SK-N-SH (cell line): ENCODE data around the gene NT5M. TPM values are rescaled to one million over a fixed set of nuclear protein-coding genes. Genes with fewer than 3 reads are reported as not detected.

ENCODE experiments used
- CTCF ChIA-PET: fragments of 300-600, 350-600 bp; formaldehyde crosslinking; extraction: SDS; loops from one replicate; lab custom pipeline; 2021; lab: Yijun Ruan, JAX
- POLR2A ChIA-PET: fragments of 350-600 bp; sonication (Branson Sonifier 250); formaldehyde crosslinking; extraction: SDS; loops from one replicate; lab custom pipeline; 2020; ENCODE audit warnings: antibody characterized with exemption, inconsistent platforms; lab: Yijun Ruan, JAX
- DNase-seq: peaks from one replicate; pipeline ENCODE4 v3.0.0; 2012
- H2AFZ ChIP-seq: fragments of 200-600 bp; sonication (generic); 2 replicates; pipeline ENCODE4 v1.8.1; 2016; ENCODE audit warnings: antibody characterized with exemption, mild to moderate bottlenecking, low read depth
- H3F3A ChIP-seq: fragments of 200-600 bp; sonication (generic); replicated peaks from 2 replicates; pipeline ENCODE3; 2016; ENCODE audit warnings: antibody characterized with exemption, mild to moderate bottlenecking; ENCODE audit not compliant: insufficient read depth
- H3K27ac ChIP-seq, 2 experiments: fragments of 200-500 bp in 1 of 2; fragments of 200-600 bp in 1 of 2; sonication (Bioruptor generic) in 1 of 2; sonication (generic), shearing (Covaris generic) in 1 of 2; 2 replicates each; pipeline versions ENCODE4 v1.5.1 to v1.6.1; 2014 to 2016; ENCODE audit warnings: low read depth in 2 of 2, inconsistent platforms in 1 of 2, low read length in 1 of 2, mild to moderate bottlenecking in 1 of 2, mixed read lengths in 1 of 2
- H3K27me3 ChIP-seq: fragments of 200-600 bp; sonication (generic), shearing (Covaris generic); 2 replicates; pipeline ENCODE4 v1.6.1; 2016; ENCODE audit warnings: mixed run types; ENCODE audit not compliant: insufficient read depth
- H3K36me3 ChIP-seq, 2 experiments: fragments of 200-500 bp in 1 of 2; fragments of 200-600 bp in 1 of 2; sonication (Bioruptor generic) in 1 of 2; sonication (generic) in 1 of 2; replicated peaks in 1 of 2; 2 replicates each; pipeline versions ENCODE3 to v1.5.1; 2014 to 2016; ENCODE audit warnings: low read length in 1 of 2, mild to moderate bottlenecking in 1 of 2; ENCODE audit not compliant: insufficient read depth in 2 of 2, control insufficient read depth in 1 of 2
- H3K4me1 ChIP-seq, 2 experiments: fragments of 200-500 bp in 1 of 2; fragments of 200-600 bp in 1 of 2; sonication (Bioruptor generic) in 1 of 2; sonication (generic), shearing (Covaris generic) in 1 of 2; 2 replicates each; pipeline versions ENCODE4 v1.5.1 to v1.6.1; 2014 to 2016; ENCODE audit warnings: low read depth in 1 of 2, low read length in 1 of 2, mixed run types in 1 of 2; ENCODE audit not compliant: insufficient read depth in 2 of 2, control insufficient read depth in 1 of 2
- H3K4me2 ChIP-seq: fragments of 200-600 bp; sonication (generic), shearing (Covaris generic); 2 replicates; pipeline ENCODE4 v1.6.1; 2017; ENCODE audit warnings: mixed run types
- H3K4me3 ChIP-seq, 2 experiments: fragments of 200-500 bp in 1 of 2; fragments of 200-600 bp in 1 of 2; sonication (Bioruptor generic) in 1 of 2; sonication (generic), shearing (Covaris generic) in 1 of 2; 2 replicates each; pipeline versions ENCODE4 v1.5.1 to v1.8.1; 2014 to 2016; ENCODE audit warnings: low read depth in 2 of 2, inconsistent platforms in 1 of 2, low read length in 1 of 2, mild to moderate bottlenecking in 1 of 2, mixed read lengths in 1 of 2, moderate library complexity in 1 of 2
- H3K79me2 ChIP-seq: fragments of 200-600 bp; sonication (generic); 2 replicates; pipeline ENCODE4 v1.8.1; 2017; ENCODE audit warnings: mild to moderate bottlenecking; ENCODE audit not compliant: insufficient read depth
- H3K9ac ChIP-seq: fragments of 200-600 bp; sonication (generic); 2 replicates; pipeline ENCODE4 v1.6.1; 2017; ENCODE audit warnings: mixed run types
- H3K9me2 ChIP-seq: fragments of 200-600 bp; sonication (generic); 2 replicates; pipeline ENCODE4 v1.6.1; 2017; ENCODE audit warnings: mixed run types
- H3K9me3 ChIP-seq: fragments of 200-600 bp; sonication (generic); 2 replicates; pipeline ENCODE4 v1.6.1; 2017; ENCODE audit warnings: mixed run types, mild to moderate bottlenecking, moderate library complexity
- H4K20me1 ChIP-seq: fragments of 200-600 bp; sonication (generic); 2 replicates; pipeline ENCODE4 v1.6.1; 2017; ENCODE audit warnings: mild to moderate bottlenecking, mixed run types; ENCODE audit not compliant: insufficient read depth
- CHD2 ChIP-seq: fragments of 150-350 bp; IDR thresholded peaks from 2 replicates; pipeline ENCODE4 v1.6.1; 2018; ENCODE audit warnings: low read length; ENCODE audit not compliant: partially characterized antibody
- ELF1 ChIP-seq: IDR thresholded peaks from 2 replicates; pipeline ENCODE4 v1.4.0; 2012
- EP300 ChIP-seq, 2 experiments: IDR thresholded peaks; 2 replicates each; pipeline versions ENCODE4 v1.4.0 to v1.6.1; 2012; ENCODE audit warnings: borderline replicate concordance in 1 of 2, low read depth in 1 of 2, low read length in 1 of 2
- FOXJ3 ChIP-seq: sonication (generic); formaldehyde crosslinking; IDR thresholded peaks from 2 replicates; pipeline ENCODE4 v1.5.1; 2020; ENCODE audit warnings: mild to moderate bottlenecking, missing genetic modification reagents
- GABPA ChIP-seq: IDR thresholded peaks from 2 replicates; pipeline ENCODE4 v1.4.0; 2012; ENCODE audit warnings: low read depth, mild to moderate bottlenecking
- GATA2 ChIP-seq: sonication (generic); formaldehyde crosslinking; IDR thresholded peaks from 2 replicates; pipeline ENCODE4 v1.5.0; 2020; ENCODE audit warnings: mild to moderate bottlenecking, missing genetic modification reagents
- JUND ChIP-seq: IDR thresholded peaks from 2 replicates; pipeline ENCODE4 v1.4.0; 2012
- MXI1 ChIP-seq: IDR thresholded peaks from 2 replicates; pipeline ENCODE4 v1.6.1; 2012; ENCODE audit warnings: mild to moderate bottlenecking, low read depth, low read length, improper control_type of control experiment
- POLR2AphosphoS5 ChIP-seq: IDR thresholded peaks from 2 replicates; pipeline ENCODE4 v1.6.1; 2012; ENCODE audit warnings: low read depth, low read length
- RFX5 ChIP-seq: IDR thresholded peaks from 2 replicates; pipeline ENCODE4 v1.6.1; 2012; ENCODE audit warnings: mild to moderate bottlenecking, improper control_type of control experiment, low read length
- SMC3 ChIP-seq: IDR thresholded peaks from 2 replicates; pipeline ENCODE4 v1.6.1; 2012; ENCODE audit warnings: low read depth, low read length, improper control_type of control experiment
- TAF1 ChIP-seq: IDR thresholded peaks from 2 replicates; pipeline ENCODE4 v1.6.1; 2012; ENCODE audit warnings: low read depth, mild to moderate bottlenecking, low read length, moderate library complexity, borderline replicate concordance
- TCF12 ChIP-seq: IDR thresholded peaks from 2 replicates; pipeline ENCODE4 v1.4.0; 2012
- ZBTB33 ChIP-seq: IDR thresholded peaks from 2 replicates; pipeline ENCODE4 v1.4.0; 2012; ENCODE audit warnings: low read depth, borderline replicate concordance
- WGBS: methylation state at CpG from one replicate; pipeline ENCODE4 v1.1.6; 2017; ENCODE audit warnings: low lambda C conversion rate; 5-methylcytosine and 5-hydroxymethylcytosine counted together
- polyA plus RNA-seq, 3 experiments: library from polyadenylated mRNA; depleted of rRNA; stranded (reverse); fragments of >200 nt; gene quantifications; 2 replicates each; pipeline ENCODE4 v1.2.3, GENCODE V29; 2012
- TF ChIP-seq, protein P1 (sequence below): fragments of 150-350 bp; IDR thresholded peaks from 2 replicates; pipeline ENCODE4 v1.6.1; 2016; ENCODE audit warnings: mild to moderate bottlenecking, low read depth, low read length
- TF ChIP-seq, protein P2 (sequence below): IDR thresholded peaks from 2 replicates; pipeline ENCODE4; 2012
- TF ChIP-seq, protein P3 (sequence below): IDR thresholded peaks from 2 replicates; pipeline ENCODE4 v1.6.1; 2012; ENCODE audit warnings: mild to moderate bottlenecking, low read depth, low read length, moderate library complexity
- TF ChIP-seq, protein P4 (sequence below): IDR thresholded peaks from 2 replicates; pipeline ENCODE4 v1.4.0; 2012; ENCODE audit warnings: low read depth
- TF ChIP-seq, protein P5 (sequence below): IDR thresholded peaks from 2 replicates; pipeline ENCODE4 v1.4.0; 2012; ENCODE audit warnings: low read depth, borderline replicate concordance

Gene NT5M
- polyA plus RNA-seq, 1 of the 3 experiments (the other 2 are of a cell fraction) = 3.9 TPM

GRCh38 chr17:17359271-17359670 is 56.1 kb downstream of the NT5M start:
- ChIA-PET POLR2A (interaction anchor here (0.6 kb wide), 1 partner anchor 795 kb away, joined by 3 read pairs; no protein-coding TSS in a partner anchor), CTCF (interaction anchor here (1.1 to 3.6 kb wide), 3 partner anchors 11 to 283 kb away, joined by 4 to 14 read pairs (median 6); no protein-coding TSS in a partner anchor)
- Histone ChIP-seq H3K9me3 (peaks cover 15% of the 10 kb centered on the region; the same call in 1 of the 2 replicates), H3K27me3 (no peaks in the 10 kb centered on the region), H3K4me3 (no peak overlapping the region), H3K79me2 (no peaks in the 10 kb centered on the region), H3K9me2 (no peaks in the 10 kb centered on the region), H2AFZ (no peak overlapping the region), H3K4me2 (no peak overlapping the region), H3K9ac (no peak overlapping the region), H3F3A (peaks cover 5% of the 10 kb centered on the region), H3K4me1 (peaks cover 0 to 4% of the 10 kb centered on the region in 2 experiments; a peak in 1 of 4 replicates), H3K27ac (no peak overlapping the region), H3K36me3 (no peaks in the 10 kb centered on the region), H4K20me1 (no peaks in the 10 kb centered on the region)
- WGBS = 15% methylated on average over 2 of the region's 2 CpGs
- DNase-seq = no peak
- no peak for TF ChIP-seq CHD2
- TF ChIP-seq JUND = no peak
- TF ChIP-seq, protein P1, sequence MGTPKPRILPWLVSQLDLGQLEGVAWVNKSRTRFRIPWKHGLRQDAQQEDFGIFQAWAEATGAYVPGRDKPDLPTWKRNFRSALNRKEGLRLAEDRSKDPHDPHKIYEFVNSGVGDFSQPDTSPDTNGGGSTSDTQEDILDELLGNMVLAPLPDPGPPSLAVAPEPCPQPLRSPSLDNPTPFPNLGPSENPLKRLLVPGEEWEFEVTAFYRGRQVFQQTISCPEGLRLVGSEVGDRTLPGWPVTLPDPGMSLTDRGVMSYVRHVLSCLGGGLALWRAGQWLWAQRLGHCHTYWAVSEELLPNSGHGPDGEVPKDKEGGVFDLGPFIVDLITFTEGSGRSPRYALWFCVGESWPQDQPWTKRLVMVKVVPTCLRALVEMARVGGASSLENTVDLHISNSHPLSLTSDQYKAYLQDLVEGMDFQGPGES = no peak
- TF ChIP-seq ELF1 = no peak
- no peak for TF ChIP-seq EP300 (IDR thresholded peaks at IDR 0.05; ENCODE audit: borderline replicate concordance in 1 of 2, low read depth in 1 of 2, low read length in 1 of 2)
- TF ChIP-seq ZBTB33 = no peak
- TF ChIP-seq POLR2AphosphoS5 = no peak
- no peak for TF ChIP-seq GABPA
- no peak for TF ChIP-seq SMC3
- no peak for TF ChIP-seq TAF1
- no peak for TF ChIP-seq GATA2 (CRISPR knock-in tag)
- TF ChIP-seq RFX5 = no peak
- TF ChIP-seq TCF12 = no peak
- TF ChIP-seq, protein P2, sequence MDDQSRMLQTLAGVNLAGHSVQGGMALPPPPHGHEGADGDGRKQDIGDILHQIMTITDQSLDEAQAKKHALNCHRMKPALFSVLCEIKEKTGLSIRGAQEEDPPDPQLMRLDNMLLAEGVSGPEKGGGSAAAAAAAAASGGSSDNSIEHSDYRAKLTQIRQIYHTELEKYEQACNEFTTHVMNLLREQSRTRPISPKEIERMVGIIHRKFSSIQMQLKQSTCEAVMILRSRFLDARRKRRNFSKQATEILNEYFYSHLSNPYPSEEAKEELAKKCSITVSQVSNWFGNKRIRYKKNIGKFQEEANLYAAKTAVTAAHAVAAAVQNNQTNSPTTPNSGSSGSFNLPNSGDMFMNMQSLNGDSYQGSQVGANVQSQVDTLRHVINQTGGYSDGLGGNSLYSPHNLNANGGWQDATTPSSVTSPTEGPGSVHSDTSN = no peak
- TF ChIP-seq, protein P3, sequence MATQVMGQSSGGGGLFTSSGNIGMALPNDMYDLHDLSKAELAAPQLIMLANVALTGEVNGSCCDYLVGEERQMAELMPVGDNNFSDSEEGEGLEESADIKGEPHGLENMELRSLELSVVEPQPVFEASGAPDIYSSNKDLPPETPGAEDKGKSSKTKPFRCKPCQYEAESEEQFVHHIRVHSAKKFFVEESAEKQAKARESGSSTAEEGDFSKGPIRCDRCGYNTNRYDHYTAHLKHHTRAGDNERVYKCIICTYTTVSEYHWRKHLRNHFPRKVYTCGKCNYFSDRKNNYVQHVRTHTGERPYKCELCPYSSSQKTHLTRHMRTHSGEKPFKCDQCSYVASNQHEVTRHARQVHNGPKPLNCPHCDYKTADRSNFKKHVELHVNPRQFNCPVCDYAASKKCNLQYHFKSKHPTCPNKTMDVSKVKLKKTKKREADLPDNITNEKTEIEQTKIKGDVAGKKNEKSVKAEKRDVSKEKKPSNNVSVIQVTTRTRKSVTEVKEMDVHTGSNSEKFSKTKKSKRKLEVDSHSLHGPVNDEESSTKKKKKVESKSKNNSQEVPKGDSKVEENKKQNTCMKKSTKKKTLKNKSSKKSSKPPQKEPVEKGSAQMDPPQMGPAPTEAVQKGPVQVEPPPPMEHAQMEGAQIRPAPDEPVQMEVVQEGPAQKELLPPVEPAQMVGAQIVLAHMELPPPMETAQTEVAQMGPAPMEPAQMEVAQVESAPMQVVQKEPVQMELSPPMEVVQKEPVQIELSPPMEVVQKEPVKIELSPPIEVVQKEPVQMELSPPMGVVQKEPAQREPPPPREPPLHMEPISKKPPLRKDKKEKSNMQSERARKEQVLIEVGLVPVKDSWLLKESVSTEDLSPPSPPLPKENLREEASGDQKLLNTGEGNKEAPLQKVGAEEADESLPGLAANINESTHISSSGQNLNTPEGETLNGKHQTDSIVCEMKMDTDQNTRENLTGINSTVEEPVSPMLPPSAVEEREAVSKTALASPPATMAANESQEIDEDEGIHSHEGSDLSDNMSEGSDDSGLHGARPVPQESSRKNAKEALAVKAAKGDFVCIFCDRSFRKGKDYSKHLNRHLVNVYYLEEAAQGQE = no peak
- TF ChIP-seq, protein P4, sequence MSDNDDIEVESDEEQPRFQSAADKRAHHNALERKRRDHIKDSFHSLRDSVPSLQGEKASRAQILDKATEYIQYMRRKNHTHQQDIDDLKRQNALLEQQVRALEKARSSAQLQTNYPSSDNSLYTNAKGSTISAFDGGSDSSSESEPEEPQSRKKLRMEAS = no peak
- no peak for TF ChIP-seq FOXJ3
- TF ChIP-seq MXI1 = no peak
- TF ChIP-seq, protein P5, sequence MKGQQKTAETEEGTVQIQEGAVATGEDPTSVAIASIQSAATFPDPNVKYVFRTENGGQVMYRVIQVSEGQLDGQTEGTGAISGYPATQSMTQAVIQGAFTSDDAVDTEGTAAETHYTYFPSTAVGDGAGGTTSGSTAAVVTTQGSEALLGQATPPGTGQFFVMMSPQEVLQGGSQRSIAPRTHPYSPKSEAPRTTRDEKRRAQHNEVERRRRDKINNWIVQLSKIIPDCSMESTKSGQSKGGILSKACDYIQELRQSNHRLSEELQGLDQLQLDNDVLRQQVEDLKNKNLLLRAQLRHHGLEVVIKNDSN = no peak
